ENCODE data around the gene SOX5. TPM values are rescaled to one million over a fixed set of nuclear protein-coding genes. Genes with fewer than 3 reads are reported as not detected.

The SOX5 gene
- total RNA-seq, 1 donor from 2014 or later = 86.8 TPM

DNA sequence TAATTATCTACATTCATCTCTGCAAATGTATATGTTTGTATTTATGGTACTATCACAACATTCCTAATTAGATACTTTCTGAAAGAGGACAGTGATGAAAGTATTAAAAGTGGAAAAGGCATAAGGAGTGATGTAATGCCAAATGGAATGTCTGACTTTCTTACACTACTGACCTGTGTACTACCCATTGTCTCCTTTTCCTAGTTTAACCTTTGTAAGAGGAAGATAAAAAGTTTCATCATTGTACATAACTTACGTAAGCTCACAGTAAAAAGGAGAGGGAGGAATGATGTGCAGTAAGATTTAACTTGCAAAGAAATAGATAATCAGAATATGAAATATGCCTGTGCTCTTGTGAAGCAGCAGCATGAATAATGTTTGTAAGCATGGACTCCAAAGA, 55.9 kb downstream of the SOX5 start:
- H3K27me3 Mint-ChIP-seq (ENCODE audit: low read depth) = no peaks in the 10 kb centered on the region
- no peak overlapping the region for H3K4me3 Mint-ChIP-seq
- DNase-seq (ENCODE audit: low read depth, low spot score) = no peak
- H3K36me3 Mint-ChIP-seq (ENCODE audit: low read depth) = peaks cover 18% of the 10 kb centered on the region
- H3K27ac Mint-ChIP-seq (ENCODE audit: unreplicated experiment) = no peak overlapping the region
- peaks cover 42% of the 10 kb centered on the region for H3K4me1 Mint-ChIP-seq
- TF ChIP-seq, protein P1, sequence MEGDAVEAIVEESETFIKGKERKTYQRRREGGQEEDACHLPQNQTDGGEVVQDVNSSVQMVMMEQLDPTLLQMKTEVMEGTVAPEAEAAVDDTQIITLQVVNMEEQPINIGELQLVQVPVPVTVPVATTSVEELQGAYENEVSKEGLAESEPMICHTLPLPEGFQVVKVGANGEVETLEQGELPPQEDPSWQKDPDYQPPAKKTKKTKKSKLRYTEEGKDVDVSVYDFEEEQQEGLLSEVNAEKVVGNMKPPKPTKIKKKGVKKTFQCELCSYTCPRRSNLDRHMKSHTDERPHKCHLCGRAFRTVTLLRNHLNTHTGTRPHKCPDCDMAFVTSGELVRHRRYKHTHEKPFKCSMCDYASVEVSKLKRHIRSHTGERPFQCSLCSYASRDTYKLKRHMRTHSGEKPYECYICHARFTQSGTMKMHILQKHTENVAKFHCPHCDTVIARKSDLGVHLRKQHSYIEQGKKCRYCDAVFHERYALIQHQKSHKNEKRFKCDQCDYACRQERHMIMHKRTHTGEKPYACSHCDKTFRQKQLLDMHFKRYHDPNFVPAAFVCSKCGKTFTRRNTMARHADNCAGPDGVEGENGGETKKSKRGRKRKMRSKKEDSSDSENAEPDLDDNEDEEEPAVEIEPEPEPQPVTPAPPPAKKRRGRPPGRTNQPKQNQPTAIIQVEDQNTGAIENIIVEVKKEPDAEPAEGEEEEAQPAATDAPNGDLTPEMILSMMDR (conservative IDR thresholded peaks at IDR 0.05) = no peak
- H3K9me3 Mint-ChIP-seq = peaks cover 3% of the 10 kb centered on the region

DNA sequence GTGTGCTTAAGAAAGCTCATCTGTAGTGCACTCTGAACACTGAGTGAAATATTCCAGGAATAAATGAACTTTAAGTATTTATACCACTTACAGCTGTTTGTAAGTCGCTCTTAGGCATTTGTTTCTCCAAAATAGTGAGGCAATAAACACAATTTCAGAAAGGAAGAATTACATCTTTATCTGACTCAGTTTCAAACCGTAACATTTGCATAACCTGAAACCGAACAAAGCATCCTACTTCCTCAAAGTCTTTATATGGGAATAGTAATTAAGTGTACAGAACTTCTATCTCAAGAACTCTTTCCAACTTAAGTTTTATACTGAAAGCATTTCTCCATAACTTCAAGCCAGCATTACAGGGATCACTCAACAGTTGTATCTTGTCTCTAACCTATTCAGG, 58.4 kb downstream of the SOX5 start:
- Mint-ChIP-seq H3K27me3 (ENCODE audit: low read depth) (no peaks in the 10 kb centered on the region), H3K4me1 (peaks cover 52% of the 10 kb centered on the region), H3K4me3 (no peak overlapping the region), H3K36me3 (ENCODE audit: low read depth) (peaks cover 18% of the 10 kb centered on the region), H3K9me3 (peaks cover 3% of the 10 kb centered on the region), H3K27ac (ENCODE audit: unreplicated experiment) (no peak overlapping the region)
- DNase-seq (ENCODE audit: low read depth, low spot score) = no peak
- TF ChIP-seq, protein P1 (conservative IDR thresholded peaks at IDR 0.05) = no peak

GRCh38 chr12:23889069-23889440, 60.4 kb downstream of the SOX5 start:
- peaks cover 14% of the 10 kb centered on the region for H3K36me3 Mint-ChIP-seq (ENCODE audit: low read depth)
- no peaks in the 10 kb centered on the region for H3K27me3 Mint-ChIP-seq (ENCODE audit: low read depth)
- TF ChIP-seq, protein P1 (conservative IDR thresholded peaks at IDR 0.05) = no peak
- no peak overlapping the region for H3K27ac Mint-ChIP-seq (ENCODE audit: unreplicated experiment)
- H3K9me3 Mint-ChIP-seq = no peaks in the 10 kb centered on the region
- H3K4me3 Mint-ChIP-seq = peak overlapping the region; percentile 45
- no peak for DNase-seq (ENCODE audit: low read depth, low spot score)
- peaks cover 58% of the 10 kb centered on the region for H3K4me1 Mint-ChIP-seq

- Mint-ChIP-seq H3K27ac (ENCODE audit: unreplicated experiment) (peak overlapping the region; percentile 91), H3K36me3 (ENCODE audit: low read depth) (peaks cover 11% of the 10 kb centered on the region), H3K9me3 (no peaks in the 10 kb centered on the region), H3K4me3 (peak overlapping the region; percentile 61), H3K4me1 (peaks cover 56% of the 10 kb centered on the region), H3K27me3 (ENCODE audit: low read depth) (no peaks in the 10 kb centered on the region)
- TF ChIP-seq, protein P1 (conservative IDR thresholded peaks at IDR 0.05) = no peak
- DNase-seq (ENCODE audit: low read depth, low spot score) = no peak
These were observed 60.9 kb downstream of the SOX5 start for GRCh38 chr12:23888396-23889068.

- peak overlapping the region; percentile 59 for H3K4me3 Mint-ChIP-seq
- no peak for DNase-seq (ENCODE audit: low read depth, low spot score)
- peaks cover 6% of the 10 kb centered on the region for H3K36me3 Mint-ChIP-seq (ENCODE audit: low read depth)
- H3K4me1 Mint-ChIP-seq = peaks cover 54% of the 10 kb centered on the region
- H3K27ac Mint-ChIP-seq (ENCODE audit: unreplicated experiment) = peak overlapping the region; percentile 89
- no peaks in the 10 kb centered on the region for H3K27me3 Mint-ChIP-seq (ENCODE audit: low read depth)
- no peaks in the 10 kb centered on the region for H3K9me3 Mint-ChIP-seq
- TF ChIP-seq, protein P1 (conservative IDR thresholded peaks at IDR 0.05) = no peak
These were observed 62.2 kb downstream of the SOX5 start for GRCh38 chr12:23887055-23887835.

Measured in neural crest cell (in vitro differentiated cells).